ENCODE data around the gene KANSL2.

- TF ChIP-seq PHF8 (IDR thresholded peaks at IDR 0.05; ENCODE audit: borderline replicate concordance, low read depth) (no peak), REST (IDR thresholded peaks at IDR 0.05) (no peak), HMGXB4 (CRISPR knock-in tag; IDR thresholded peaks at IDR 0.05; ENCODE audit: borderline replicate concordance) (no peak), KDM5A (IDR thresholded peaks at IDR 0.05) (no peak), CHD4 (IDR thresholded peaks at IDR 0.05; ENCODE audit: borderline replicate concordance) (no peak), NR3C1 (IDR thresholded peaks at IDR 0.05) (no peak), ESRRA (IDR thresholded peaks at IDR 0.05; ENCODE audit: borderline replicate concordance, low read length) (no peak), POLR2A (IDR thresholded peaks at IDR 0.05; ENCODE audit: low read length) (no peak), MYC (IDR thresholded peaks at IDR 0.05; ENCODE audit: borderline replicate concordance, low read length) (no peak), CHD2 (IDR thresholded peaks at IDR 0.05; ENCODE audit: low read length, partially characterized antibody) (no peak), EP300 (IDR thresholded peaks at IDR 0.05) (no peak)
- TF ChIP-seq, protein P1, sequence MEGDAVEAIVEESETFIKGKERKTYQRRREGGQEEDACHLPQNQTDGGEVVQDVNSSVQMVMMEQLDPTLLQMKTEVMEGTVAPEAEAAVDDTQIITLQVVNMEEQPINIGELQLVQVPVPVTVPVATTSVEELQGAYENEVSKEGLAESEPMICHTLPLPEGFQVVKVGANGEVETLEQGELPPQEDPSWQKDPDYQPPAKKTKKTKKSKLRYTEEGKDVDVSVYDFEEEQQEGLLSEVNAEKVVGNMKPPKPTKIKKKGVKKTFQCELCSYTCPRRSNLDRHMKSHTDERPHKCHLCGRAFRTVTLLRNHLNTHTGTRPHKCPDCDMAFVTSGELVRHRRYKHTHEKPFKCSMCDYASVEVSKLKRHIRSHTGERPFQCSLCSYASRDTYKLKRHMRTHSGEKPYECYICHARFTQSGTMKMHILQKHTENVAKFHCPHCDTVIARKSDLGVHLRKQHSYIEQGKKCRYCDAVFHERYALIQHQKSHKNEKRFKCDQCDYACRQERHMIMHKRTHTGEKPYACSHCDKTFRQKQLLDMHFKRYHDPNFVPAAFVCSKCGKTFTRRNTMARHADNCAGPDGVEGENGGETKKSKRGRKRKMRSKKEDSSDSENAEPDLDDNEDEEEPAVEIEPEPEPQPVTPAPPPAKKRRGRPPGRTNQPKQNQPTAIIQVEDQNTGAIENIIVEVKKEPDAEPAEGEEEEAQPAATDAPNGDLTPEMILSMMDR (IDR thresholded peaks at IDR 0.05) = no peak
- TF ChIP-seq, protein P2, sequence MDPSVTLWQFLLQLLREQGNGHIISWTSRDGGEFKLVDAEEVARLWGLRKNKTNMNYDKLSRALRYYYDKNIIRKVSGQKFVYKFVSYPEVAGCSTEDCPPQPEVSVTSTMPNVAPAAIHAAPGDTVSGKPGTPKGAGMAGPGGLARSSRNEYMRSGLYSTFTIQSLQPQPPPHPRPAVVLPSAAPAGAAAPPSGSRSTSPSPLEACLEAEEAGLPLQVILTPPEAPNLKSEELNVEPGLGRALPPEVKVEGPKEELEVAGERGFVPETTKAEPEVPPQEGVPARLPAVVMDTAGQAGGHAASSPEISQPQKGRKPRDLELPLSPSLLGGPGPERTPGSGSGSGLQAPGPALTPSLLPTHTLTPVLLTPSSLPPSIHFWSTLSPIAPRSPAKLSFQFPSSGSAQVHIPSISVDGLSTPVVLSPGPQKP (IDR thresholded peaks at IDR 0.05; ENCODE audit: low read depth, low read length) = no peak
- TF ChIP-seq, protein P3, sequence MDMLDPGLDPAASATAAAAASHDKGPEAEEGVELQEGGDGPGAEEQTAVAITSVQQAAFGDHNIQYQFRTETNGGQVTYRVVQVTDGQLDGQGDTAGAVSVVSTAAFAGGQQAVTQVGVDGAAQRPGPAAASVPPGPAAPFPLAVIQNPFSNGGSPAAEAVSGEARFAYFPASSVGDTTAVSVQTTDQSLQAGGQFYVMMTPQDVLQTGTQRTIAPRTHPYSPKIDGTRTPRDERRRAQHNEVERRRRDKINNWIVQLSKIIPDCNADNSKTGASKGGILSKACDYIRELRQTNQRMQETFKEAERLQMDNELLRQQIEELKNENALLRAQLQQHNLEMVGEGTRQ (IDR thresholded peaks at IDR 0.05) = no peak
These were observed 46.8 kb upstream of the KANSL2 start for GRCh38 chr12:48728807-48729206.

Measured in A549 (cell line).